Adrenal gland (tissue), 12 donors: ENCODE measurements around the gene PLA2R1. TPM values are rescaled to one million over a fixed set of nuclear protein-coding genes. Genes with fewer than 3 reads are reported as not detected.

Experiments used
- DNase-seq, 7 donors: peaks; one replicate each; pipeline ENCODE4 v3.0.0-alpha.2; 2019 to 2020
- H3K27ac ChIP-seq, 5 donors: fragments of 200-600 bp; sonication (generic) in 4 of 5; 1 replicate in 3 of 5; 2 replicates in 2 of 5; pipeline versions ENCODE4 v1.5.1 to v1.8.0; 2016 to 2020; ENCODE audit warnings: mild to moderate bottlenecking in 1 of 5
- H3K27me3 ChIP-seq: fragments of 200-600 bp; 2 replicates; pipeline ENCODE4 v1.8.0; 2021
- H3K36me3 ChIP-seq, 2 donors: fragments of 200-600 bp; replicated peaks in 1 of 2; 1 replicate in 1 of 2; 2 replicates in 1 of 2; pipeline versions ENCODE4 v1.5.1 to v1.8.0; 2018 to 2022
- H3K4me1 ChIP-seq, 2 donors: fragments of 200-600 bp; replicated peaks in 1 of 2; 1 replicate in 1 of 2; 2 replicates in 1 of 2; pipeline versions ENCODE4 v1.5.1 to v1.8.0; 2018 to 2021
- H3K4me3 ChIP-seq, 4 donors: fragments of 200-600 bp; sonication (generic) in 3 of 4; one replicate each; pipeline ENCODE4 v1.5.1; 2016 to 2018
- H3K9me3 ChIP-seq, 3 donors: fragments of 200-600 bp; sonication (generic) in 1 of 3; replicated peaks in 1 of 3; 1 replicate in 2 of 3; 2 replicates in 1 of 3; pipeline versions ENCODE4 v1.5.1 to v1.8.0; 2016 to 2021
- POLR2A ChIP-seq, 2 donors: fragments of 450-650 bp; IDR thresholded peaks; one replicate each; pipeline ENCODE4 v1.6.1; 2017; ENCODE audit warnings: antibody characterized with exemption in 2 of 2, mild to moderate bottlenecking in 2 of 2, moderate library complexity in 1 of 2
- WGBS, 4 donors: extraction: QIAGEN DNeasy Blood & Tissue Kit in 2 of 4; methylation state at CpG; one replicate each; pipeline versions ENCODE4 v1.1.5 to v1.1.7; 2013 to 2017; 5-methylcytosine and 5-hydroxymethylcytosine counted together
- intact Hi-C, 2 donors: fragments of 100-400 bp; cut with DNase I; formaldehyde crosslinking; loops; one replicate each; pipeline versions ENCODE4 v1.14.1 to v1.15.0; 2022 to 2023
- polyA plus RNA-seq, 3 donors: library from polyadenylated mRNA; stranded (reverse); fragments of 200-250 nt in 2 of 3; fragments of 350-450 nt in 1 of 3; fragmentation: Illumina TruSeq in 1 of 3; extraction: RNeasy Lipid Tissue Mini Kit (QIAGEN cat#74804) in 1 of 3; gene quantifications; one replicate each; pipeline ENCODE4 v1.2.3, GENCODE V29; 2013 to 2014
- total RNA-seq, 9 donors: library from RNA; depleted of rRNA in 4 of 9; stranded (reverse); fragments of >200 nt in 4 of 9; fragments of 120-200 nt in 1 of 9; fragmentation: NEBNext Ultra II Directional in 1 of 9; extraction: Animal tissue kit (Norgen Biotek cat#: 25700) in 1 of 9; gene quantifications; one replicate each; pipeline versions ENCODE4 v1.1.0 to v1.2.4, GENCODE V29; 2013 to 2023
- TF ChIP-seq, protein P1 (sequence below), 6 experiments: fragments of 450-650 bp in 4 of 6; fragments of 200-600 bp in 2 of 6; sonication (generic) in 1 of 6; IDR thresholded peaks; 1 replicate in 5 of 6; 2 replicates in 1 of 6; pipeline versions ENCODE4 v1.5.1 to v1.8.0; 2016 to 2021; ENCODE audit warnings: antibody characterized with exemption in 6 of 6, mild to moderate bottlenecking in 2 of 6, moderate library complexity in 1 of 6
- donor health status: healthy with polysubstance abuse.
- donor health status: Bipolar disorder and iron deficiency.
- donor health status: DM: yes; HTN: yes; CAD: no.
- donor health status: DM: no; HTN: no; CAD: no.
- donor health status: DM: no; HTN: no; CAD: no.
- donor health status: DM: yes; HTN: yes; CAD: no.

Gene PLA2R1
- total and polyA plus RNA-seq, 12 donors = 2.9 to 11.6 (median 7.1) TPM

DNA sequence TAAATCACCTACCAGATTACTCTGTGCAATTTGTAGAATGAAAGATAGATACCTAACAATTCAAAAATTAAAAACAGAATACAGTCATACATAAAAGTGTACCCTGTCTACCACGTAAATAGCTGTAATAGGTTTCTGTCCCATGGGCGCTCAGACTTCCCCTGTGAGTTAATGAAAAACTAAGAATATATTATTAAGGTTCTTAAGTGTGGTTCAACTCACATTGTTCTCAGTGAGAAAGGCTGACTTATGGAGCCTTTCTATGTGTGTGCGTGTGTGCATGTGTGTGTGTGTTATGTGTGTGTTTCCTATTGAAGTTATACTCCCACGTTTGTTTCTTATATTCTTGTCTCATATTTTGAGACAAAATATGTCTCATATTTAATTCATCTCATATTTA, 149.8 kb downstream of the PLA2R1 start:
- H3K36me3 ChIP-seq = no peaks in the 10 kb centered on the region
- H3K27ac ChIP-seq = no peak overlapping the region
- no peak for DNase-seq
- no peaks in the 10 kb centered on the region for H3K9me3 ChIP-seq
- no peaks in the 10 kb centered on the region for H3K27me3 ChIP-seq
- TF ChIP-seq, protein P1, sequence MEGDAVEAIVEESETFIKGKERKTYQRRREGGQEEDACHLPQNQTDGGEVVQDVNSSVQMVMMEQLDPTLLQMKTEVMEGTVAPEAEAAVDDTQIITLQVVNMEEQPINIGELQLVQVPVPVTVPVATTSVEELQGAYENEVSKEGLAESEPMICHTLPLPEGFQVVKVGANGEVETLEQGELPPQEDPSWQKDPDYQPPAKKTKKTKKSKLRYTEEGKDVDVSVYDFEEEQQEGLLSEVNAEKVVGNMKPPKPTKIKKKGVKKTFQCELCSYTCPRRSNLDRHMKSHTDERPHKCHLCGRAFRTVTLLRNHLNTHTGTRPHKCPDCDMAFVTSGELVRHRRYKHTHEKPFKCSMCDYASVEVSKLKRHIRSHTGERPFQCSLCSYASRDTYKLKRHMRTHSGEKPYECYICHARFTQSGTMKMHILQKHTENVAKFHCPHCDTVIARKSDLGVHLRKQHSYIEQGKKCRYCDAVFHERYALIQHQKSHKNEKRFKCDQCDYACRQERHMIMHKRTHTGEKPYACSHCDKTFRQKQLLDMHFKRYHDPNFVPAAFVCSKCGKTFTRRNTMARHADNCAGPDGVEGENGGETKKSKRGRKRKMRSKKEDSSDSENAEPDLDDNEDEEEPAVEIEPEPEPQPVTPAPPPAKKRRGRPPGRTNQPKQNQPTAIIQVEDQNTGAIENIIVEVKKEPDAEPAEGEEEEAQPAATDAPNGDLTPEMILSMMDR (IDR thresholded peaks at IDR 0.05) = no peak
- TF ChIP-seq POLR2A (IDR thresholded peaks at IDR 0.05) = no peak
- no peaks in the 10 kb centered on the region for H3K4me1 ChIP-seq
- no peak overlapping the region for H3K4me3 ChIP-seq
- WGBS, 4 donors = 86 to 93% (median 89%) methylated on average over 4 of the region's 4 CpGs
- intact Hi-C loops = no loop called here

DNA sequence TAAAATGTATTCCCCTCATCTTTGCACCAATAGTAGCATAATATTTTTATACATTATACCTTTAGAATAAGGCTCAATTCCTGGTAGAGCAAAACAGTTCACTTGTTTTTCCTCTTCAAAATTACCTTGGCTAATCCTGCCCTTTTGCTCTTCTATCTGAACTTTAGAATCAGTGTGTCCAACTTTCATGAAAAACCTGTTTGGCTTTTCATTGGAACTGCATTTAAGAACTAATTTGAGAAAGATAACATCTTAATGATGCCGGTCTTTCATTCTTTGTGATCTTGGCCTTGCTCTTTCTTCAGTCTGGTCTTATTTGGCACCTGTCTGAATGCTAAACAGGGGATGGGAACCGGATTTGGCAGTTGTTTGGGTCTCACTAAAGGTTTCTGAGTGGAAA, 151.5 kb downstream of the PLA2R1 start:
- 37 to 75% (median 58%) methylated on average over 2 of the region's 2 CpGs for WGBS, 4 donors
- Histone ChIP-seq H3K4me1 (no peaks in the 10 kb centered on the region), H3K36me3 (no peaks in the 10 kb centered on the region), H3K27me3 (no peaks in the 10 kb centered on the region), H3K27ac (no peak overlapping the region), H3K4me3 (no peak overlapping the region), H3K9me3 (no peaks in the 10 kb centered on the region)
- DNase-seq = no peak
- intact Hi-C loops = no loop called here
- no peak for TF ChIP-seq POLR2A (IDR thresholded peaks at IDR 0.05)

DNA sequence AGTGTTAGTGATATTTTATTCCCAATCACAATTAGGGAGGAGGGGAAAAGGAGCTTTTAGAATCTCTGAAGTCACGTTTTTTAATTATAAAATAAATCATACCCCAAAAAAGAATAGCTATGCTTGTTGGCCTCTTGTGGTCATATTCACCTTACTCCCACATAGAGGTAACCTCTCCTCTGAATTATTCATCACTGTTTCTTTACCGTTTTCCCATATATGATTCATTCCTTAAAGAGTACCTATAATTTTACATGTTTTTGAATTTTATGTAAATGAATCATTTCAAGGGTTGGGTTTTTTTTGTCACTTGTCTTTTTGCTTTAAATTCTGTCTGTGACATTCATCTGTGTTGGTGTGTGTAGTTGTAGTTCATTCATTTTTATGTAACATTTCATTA, 153.8 kb downstream of the PLA2R1 start:
- intact Hi-C loops = no loop called here
- WGBS, 4 donors = 69 to 73% (median 69%) methylated on average over 2 of the region's 2 CpGs
- Histone ChIP-seq H3K4me1 (peaks cover 0 to 5% of the 10 kb centered on the region in 2 donors), H3K36me3 (no peaks in the 10 kb centered on the region), H3K9me3 (no peaks in the 10 kb centered on the region), H3K27me3 (no peaks in the 10 kb centered on the region), H3K4me3 (no peak overlapping the region), H3K27ac (no peak overlapping the region)
- TF ChIP-seq POLR2A (IDR thresholded peaks at IDR 0.05) = no peak
- TF ChIP-seq, protein P1 (IDR thresholded peaks at IDR 0.05) = no peak
- no peak for DNase-seq

DNA sequence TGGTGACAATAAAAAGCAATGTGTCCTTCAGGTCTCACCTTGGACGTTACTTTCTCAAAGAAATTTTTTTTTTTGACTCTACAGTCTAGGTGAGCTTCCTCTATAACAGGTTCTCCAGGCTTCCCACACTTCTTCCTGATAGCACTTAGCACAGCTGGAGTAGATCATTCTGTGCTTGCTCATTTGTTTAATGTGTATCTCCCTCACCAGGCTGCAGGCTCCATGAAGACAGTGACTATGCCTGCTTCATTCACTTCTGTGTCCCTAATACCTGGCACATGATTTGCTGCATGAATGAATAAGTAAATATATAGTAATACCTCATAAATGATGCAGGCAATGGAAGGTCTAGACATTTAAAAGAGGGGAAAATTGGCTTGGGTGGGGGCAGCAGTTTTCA, 154.5 kb downstream of the PLA2R1 start:
- Histone ChIP-seq H3K36me3 (no peaks in the 10 kb centered on the region), H3K27me3 (no peaks in the 10 kb centered on the region), H3K9me3 (no peaks in the 10 kb centered on the region), H3K27ac (no peak overlapping the region), H3K4me3 (no peak overlapping the region), H3K4me1 (peaks cover 0 to 5% of the 10 kb centered on the region in 2 donors)
- DNase-seq = no peak
- TF ChIP-seq, protein P1 (IDR thresholded peaks at IDR 0.05) = no peak
- no peak for TF ChIP-seq POLR2A (IDR thresholded peaks at IDR 0.05)
- intact Hi-C loops = no loop called here
- WGBS, 4 donors = 17 to 56% (median 47%) methylated on average over 1 of the region's 1 CpG

DNA sequence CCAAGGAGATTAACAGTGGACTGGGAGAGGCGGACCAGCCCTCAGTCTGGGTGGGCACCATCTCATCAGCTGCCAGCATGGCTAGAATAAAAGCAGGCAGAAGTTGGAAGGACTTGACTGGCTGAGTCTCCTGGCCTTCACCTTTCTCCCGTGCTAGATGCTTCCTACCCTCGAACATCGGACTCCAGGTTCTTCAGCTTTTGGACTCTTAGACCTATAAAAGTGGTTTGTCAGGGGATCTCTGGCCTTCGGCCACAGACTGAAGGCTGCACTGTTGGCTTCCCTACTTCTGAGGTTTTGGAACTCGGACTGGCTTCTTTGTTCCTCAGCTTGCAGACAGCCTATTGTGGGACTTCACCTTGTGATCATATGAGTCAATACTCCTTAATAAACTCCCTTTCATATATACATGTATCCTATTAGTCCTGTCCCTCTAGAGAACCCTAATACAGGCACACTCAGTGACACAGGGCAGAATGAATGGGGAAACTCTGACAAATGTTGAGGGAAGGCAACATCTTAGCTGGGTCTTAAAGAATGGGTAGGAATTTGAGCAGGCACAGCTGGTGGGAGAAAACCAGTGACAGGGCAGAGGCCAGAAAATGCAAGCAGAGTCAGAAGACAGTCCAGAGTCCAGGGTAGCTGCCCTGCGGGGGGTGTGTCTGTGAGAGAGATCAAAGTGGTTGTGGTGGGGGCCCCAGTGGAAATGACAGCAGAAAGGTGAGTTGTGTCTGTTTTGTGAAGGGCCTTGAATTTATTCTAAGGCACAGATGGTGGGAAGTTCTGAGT, 156.3 kb downstream of the PLA2R1 start:
- H3K4me3 ChIP-seq = no peak overlapping the region
- WGBS, 4 donors = 75 to 81% (median 79%) methylated on average over 7 of the region's 7 CpGs
- H3K27ac ChIP-seq = no peak overlapping the region
- no peak for DNase-seq
- TF ChIP-seq, protein P1 (IDR thresholded peaks at IDR 0.05) = no peak
- intact Hi-C loops = no loop called here
- H3K9me3 ChIP-seq = no peaks in the 10 kb centered on the region
- H3K27me3 ChIP-seq = no peaks in the 10 kb centered on the region
- H3K4me1 ChIP-seq = peaks cover 0 to 5% of the 10 kb centered on the region in 2 donors
- no peaks in the 10 kb centered on the region for H3K36me3 ChIP-seq
